GM18867 (cell line): ENCODE data around the gene KLF6.

ENCODE experiments used
- ATAC-seq: cut with Tn5 transposase; IDR thresholded peaks from one replicate; pipeline ENCODE4 v1.9.1; 2021; ENCODE audit warnings: mild to moderate bottlenecking, moderate library complexity; ENCODE audit not compliant: unreplicated experiment

KLF6 gene

DNA sequence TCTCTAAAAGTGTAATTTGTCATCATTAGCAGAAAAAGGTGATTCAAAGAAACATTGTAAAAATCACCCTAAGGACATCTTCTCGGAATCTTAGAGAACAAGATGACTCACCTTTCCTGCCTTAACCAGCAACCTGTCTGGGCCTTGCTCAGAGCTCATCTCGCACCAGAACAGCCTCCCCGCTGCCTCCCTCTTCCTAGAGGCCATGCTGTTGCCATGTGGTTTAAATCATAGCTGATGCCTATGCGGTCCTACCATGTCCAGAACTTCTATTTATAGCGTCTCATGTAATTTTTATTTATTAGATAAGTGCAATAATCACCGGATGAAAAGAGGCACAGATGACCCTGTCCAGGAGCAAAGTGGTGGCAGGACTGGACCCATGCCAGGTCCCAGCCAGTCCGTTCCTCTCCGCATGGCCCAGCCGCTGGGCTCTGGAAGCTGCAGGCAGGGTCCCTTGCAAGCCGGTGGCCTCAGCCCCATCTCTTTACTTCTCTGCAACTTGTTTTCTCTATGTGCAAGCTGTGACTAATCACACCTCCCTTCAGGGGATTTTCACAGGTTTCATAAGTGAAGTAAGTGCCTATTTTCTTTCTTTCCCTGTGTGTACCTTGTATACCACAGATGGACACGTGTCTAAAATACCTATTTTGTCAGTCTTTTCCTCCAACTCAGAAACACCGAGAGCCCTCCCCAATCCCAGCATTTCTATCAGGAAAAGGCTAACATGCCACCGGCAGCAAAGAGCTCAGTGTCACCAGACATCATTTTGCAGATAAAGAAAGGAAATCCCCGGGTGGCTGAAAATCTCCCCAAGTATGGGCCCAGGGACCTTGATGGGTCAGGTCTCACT lies 27.1 kb downstream of the KLF6 start:
- ATAC-seq, result peak; percentile 85

DNA sequence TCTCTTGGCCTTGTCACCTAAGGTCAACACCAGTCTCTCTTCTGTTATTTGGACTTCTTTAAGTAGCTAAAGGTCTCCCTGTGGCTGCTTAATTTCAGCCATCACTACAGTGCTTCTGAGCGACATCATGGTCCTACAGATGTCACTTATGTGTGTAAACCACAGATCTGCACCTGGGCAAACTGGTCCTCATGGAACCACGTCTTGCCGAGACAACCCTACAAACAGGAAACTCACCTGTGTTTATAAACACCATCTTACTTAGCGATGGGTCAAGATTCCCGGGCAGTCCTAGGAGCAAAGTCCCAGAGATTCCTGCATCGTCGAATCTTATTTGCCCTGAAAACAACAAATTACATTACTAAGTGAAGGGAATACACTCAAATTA lies 27.8 kb downstream of the KLF6 start:
- ATAC-seq, result peak; percentile 26

DNA sequence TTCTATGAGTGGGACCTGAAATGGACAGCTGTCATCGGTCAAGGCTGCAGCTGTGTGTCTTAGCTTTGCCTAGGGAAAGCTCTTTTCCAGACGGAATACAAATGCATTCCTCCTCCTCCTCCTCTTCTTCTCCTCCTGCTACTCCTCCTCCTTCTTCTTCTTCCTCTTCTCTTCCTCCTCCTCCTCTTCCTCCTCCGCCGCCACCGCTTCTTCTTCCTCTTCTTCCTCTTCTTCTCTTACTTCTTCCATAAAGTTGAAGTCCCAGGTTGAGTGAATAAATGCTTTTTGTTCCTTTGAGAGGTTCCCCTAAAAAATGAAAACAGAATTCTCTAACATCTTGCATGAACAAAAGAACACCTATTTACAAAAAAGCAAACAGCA lies 28.7 kb downstream of the KLF6 start:
- ATAC-seq, result no peak

DNA sequence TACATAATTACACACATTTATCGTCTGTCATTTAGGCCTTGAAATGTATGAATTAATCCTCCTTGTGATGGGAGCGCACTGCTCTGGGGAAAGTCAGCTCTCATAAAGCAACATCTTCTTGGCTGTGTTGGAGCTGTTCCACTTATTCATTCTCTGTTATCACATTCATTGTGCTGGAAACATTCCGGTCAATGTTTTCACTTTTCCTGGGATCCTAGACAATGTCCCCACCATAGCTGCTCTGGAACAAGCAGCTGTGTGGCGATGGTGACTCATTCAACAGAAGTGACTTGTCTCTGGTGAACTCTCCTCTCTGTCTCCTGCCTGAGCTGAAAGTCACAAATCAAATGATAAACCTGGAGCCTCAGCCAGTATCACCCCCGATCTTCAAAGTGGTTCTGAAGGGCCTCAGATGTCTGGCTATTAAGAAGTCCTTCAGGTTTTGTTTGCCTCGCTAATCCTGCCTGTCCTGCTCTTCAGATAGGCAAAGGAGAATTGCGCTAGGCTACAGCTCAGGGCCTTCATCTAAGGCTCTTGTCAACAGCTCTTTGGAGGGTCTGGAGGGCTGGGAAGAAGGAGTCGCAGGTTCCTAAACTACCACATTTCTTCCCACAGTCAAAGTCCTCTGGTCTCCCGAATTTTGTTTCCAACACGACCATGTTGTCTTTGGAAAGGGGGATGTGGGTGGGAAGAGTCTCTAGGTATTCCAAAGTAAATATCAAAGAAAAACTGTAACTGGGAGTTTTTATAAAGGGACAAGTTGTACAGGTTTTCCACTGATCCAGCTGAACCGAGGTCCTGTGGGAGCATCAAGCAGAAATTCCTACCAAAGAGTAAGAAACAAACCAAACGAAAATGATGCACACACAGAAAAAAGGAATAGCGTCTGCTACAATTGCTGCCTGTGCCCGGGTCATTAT lies 29.3 kb downstream of the KLF6 start:
- no peak for ATAC-seq

DNA sequence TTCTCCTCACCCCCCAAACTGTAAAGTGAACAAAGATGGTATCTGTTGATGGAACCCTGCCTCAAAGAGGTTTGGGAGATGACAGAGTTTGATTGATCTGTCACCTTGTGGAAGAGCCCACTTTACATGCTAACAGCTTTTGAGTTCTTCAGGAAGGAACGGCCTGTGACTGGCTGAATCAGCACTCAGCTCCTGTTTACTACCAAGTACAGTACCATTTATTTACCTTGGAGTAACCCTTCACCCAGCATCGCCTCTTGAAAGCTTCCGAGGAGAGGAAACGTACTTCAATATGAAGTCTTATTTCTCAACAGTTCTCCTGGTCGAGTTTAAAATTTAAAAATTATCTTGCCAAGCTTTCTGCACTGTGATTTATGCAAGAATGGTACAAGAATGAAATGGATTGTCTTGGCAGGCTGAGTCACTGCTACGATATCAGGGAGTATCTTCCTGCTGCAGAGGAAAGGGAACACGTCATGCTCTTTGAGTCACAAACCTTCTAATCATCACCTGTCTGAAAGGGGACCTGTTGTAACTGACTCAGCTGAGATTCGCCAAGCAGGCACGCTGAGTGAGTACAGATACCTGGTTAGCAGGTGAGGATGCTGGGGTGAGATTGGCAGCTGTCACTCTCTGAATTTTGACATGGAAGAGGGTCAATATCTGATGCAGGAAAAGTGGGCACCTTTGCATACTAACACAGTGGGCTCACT lies 30.1 kb downstream of the KLF6 start:
- no peak for ATAC-seq

DNA sequence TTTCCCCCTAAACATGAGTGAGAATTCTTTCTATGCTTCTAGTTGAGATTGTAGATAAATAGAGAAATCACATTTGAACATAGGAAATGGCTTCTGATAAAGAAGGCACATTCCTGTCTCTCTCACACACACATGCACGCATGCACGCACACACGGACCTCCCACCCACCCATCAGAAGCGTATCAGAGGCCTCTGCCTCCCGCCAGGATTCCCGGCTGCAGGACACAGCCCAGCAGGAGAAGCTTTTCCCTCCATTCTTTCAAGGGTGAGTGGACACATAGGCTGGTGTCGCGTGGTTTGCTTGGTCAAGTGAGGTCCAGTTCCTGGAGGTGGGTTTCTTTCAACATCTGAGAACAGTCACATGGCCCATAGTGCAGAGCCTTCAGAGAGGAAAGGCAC lies 34.2 kb downstream of the KLF6 start:
- ATAC-seq, result no peak

DNA sequence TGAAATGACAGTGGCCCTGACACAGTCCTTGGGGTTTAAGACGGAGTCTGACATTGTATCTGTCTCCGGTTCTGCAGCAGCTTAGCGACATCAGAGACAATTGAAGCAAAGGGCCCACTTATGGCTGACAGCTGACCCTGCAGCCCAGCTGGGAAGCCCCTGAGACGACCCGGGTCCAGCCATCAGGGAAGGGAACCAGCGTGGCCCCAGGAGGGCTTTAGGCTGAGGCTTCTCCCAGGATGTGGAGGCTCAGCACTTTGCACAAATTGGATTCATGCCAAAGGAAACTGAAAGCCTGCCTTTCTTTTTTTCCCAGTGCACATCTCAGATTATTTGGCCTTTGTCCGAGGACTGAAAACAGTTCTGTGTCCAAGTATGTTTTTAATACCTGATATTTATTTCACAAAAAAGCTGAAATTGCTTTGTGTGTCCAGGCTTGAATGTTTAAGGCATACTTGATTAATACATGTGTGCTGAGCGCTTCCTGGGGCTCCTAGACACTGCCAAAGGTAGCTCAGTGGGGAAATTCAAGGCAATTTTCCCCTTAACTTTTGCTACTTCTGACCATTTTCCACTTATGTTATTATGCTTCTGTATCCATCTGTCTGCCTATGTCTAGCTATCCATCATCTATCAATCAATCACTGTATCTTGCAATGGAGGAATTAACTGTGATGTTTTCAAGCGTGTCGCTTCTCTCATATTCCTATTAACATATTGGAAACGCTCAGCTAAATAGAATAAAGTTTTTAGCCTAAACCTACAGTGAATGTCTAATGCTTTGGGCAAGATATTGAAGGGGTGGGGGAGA lies 34.8 kb downstream of the KLF6 start:
- no peak for ATAC-seq

DNA sequence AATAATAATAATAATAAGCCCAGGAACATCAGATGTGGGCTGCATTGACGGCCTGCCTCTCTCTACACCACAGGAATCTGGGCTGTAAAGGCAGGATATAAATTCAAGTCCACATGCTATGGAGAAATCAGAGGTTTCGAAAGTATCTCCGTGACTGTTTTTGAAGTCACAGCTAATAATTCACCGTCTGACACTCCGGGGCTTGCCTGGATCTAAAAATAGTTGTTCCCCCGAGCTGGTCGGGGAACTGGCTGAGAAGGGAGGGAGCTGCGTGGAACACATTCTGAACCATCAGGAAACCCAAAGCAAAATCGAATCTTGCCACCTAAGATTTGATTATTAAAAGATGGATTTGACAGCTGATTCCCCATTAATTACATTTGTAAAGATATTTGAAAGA lies 35.4 kb downstream of the KLF6 start:
- ATAC-seq, result no peak

DNA sequence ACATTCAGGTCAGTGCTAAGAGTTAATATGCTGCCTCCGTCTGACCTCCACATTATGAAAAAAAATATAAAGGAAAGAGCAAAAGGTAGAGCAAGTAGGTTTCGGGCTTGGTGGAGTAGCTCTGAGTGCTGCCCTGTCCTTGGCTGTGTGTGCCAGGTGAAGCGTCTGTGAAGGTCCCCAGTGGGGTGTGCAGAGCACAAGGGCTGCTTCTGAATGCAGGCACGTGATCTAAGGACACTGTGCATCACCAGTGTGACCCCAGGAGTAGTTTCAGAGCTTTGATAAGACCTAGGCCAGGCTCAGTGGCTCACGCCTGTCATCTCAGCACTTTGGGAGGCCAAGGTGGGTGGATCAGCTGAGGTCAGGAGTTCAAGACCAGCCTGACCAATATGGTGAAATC lies 36.0 kb downstream of the KLF6 start:
- no peak for ATAC-seq

DNA sequence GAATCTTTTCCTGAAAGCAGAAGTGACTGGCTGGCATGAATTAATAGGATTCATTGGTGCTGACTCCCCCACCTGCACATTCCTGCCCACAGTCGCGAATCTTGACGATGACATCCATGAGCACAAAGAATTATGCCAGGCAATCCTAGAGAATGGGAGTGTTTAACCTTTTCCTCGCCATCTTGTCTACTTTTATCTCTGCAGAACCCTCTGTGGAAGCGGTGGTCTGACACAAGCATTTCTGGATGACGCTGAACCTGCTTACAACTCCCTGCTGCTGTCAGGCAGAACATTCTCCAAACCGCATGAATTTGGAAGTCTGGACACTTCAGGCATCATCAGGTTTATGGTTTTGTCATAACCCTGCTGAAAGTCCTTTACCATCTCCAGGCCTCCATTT lies 36.5 kb downstream of the KLF6 start:
- ATAC-seq, result no peak

DNA sequence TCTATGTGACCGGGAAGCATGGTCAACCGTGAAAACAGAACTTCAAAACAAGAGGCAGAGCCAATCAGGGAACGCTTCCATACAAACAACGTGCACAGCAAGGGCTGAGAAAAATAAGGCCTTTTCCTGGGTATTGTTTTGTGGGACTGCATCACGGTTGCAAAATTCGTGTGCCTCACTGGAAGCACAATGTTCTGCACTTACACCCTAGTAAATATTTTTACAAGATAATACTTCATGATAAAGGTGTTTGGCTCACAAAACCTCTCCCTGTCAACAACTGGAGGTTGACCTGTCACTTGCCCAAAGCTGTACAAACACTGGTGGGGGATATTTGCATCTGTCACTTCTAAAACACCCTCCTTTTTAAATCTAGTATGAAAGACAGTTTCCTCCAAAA lies 37.0 kb downstream of the KLF6 start:
- ATAC-seq, result no peak

DNA sequence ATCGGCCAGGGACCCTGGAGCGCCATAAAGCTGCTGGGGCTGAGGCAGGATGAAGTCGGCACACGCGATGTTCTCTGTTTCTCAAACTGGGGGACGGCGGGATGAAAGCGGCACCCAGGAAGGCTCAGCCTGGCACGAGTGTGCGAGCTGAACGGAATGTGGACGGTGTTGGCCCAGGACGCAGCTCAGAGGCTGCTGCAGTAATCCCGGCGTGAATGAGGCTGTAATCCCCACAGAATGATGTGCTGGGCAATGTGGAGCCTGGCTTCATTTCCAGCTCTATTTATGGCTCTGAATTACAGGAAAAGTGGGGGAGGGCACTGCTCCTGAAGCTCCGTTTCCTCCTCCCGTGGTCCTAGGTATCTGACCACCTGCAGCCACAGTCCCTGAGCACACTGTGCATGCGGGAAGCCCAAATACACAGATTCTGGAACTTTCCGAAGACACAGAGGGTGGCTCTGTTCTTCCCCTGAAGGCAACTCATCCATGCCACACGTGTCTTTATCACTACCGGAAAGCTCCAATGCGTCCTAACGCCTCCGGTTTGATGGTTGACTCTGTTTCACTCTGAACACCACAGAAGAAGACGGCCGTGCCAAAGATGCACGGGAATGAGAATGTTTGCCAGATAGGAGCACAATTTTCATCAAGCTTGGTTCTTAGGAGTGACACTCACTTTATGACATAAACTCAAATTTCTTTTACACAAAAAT lies 37.6 kb downstream of the KLF6 start:
- ATAC-seq, result no peak

DNA sequence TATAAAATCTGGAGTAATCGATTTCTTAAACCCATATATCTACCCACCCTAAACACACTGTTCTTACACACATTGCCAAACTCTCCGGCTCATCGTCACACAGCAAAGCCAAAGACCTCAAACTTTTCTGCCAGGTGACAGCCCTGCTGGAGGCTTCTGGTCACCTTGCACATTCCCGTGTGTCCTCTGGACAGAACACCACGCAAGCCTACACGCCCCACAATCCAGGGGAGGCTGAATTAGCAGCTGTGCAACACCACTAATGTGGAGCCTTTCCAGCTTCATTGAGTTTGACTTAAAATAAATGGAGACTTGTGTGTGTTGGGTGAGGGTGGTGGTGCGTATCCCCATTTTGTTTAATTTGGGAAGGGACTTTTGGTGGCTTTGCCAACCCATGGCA lies 38.4 kb downstream of the KLF6 start:
- ATAC-seq, result no peak

DNA sequence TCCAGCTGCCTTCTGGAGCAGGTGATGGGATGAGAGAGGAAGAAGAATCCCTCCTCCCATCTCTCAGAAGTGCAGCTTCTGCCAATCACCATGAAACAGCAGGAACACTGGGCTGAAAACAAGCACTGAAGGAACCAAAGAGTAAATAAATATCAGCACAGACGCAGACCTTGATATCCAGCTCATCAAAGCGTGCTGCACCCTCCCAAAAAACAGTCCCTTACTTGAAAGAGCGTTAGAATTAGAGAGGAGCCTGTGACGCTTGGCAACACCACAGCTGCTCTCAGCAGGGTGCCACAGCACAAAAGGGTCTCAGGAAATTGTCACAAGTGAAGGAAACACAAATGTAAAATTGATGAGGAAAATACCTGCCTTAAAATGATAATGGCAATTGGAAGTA lies 39.5 kb downstream of the KLF6 start:
- ATAC-seq, result no peak

DNA sequence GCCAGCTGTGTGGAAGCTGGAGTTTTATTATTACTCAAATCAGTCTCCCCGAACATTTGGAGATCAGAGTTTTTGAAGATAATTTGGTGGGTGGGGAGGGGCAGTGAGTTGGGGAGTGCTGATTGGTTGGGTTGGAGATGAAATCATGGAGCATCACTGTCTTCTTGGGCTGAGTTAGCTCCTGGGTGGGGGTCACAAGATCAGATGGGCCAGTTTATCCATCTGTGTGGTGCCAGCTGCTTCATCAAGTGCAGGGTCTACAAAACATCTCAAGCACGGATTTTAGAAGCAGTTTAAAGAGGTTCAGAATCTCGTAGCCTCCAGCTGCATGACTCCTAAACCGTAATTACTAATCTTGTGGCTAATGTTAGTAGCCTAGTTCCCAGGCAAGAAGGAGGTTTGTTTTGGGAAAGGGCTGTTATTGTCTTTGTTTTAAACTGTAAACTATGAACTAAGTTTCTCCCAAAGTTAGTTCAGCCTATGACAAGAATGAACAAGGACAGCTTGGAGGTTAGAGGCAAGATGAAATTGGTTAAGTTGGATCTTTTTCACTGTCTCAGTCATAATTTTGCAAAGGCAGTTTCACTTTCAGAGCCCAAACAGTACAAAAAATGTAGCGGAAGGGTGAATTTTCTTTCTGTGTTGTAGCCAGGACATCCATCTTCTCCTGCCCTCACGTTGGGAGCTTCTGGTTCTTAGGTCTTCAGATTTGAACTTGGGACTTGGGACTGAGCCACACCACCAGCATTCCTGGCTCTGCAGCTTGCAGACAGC lies 43.1 kb downstream of the KLF6 start:
- peak; percentile 59 for ATAC-seq

DNA sequence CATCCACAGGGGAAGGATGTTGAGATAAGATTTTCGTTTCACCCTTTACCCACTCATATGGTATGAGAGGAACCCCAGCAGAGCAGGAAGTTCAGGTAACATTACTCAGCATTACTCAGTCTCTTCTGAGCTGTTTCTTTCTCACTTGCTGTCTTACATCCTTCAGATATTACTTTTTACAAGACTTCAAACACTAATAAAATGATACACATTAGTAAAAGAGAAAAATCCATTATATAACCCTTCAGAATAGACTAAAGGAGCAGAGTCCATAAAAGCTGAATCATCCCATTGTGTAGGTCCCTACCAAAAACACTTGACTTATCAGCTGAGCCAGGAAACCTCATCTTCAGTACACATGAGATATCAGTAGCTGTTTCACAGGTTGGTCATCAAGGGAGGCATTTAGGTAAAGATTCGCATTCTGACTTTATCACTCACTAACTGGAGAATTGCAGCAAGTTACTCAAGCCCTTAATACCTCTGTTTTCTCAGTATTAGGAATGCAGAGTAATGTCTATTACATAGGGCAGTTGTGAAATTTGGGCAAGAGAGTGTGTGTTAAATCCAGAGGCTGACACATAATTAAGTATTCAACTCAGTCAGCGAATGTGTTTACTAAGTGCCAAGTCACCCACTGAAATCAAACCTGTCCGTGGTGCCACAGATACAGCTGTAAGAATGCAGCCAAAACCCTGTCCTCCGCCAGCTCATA lies 44.7 kb downstream of the KLF6 start:
- peak; percentile 68 for ATAC-seq

DNA sequence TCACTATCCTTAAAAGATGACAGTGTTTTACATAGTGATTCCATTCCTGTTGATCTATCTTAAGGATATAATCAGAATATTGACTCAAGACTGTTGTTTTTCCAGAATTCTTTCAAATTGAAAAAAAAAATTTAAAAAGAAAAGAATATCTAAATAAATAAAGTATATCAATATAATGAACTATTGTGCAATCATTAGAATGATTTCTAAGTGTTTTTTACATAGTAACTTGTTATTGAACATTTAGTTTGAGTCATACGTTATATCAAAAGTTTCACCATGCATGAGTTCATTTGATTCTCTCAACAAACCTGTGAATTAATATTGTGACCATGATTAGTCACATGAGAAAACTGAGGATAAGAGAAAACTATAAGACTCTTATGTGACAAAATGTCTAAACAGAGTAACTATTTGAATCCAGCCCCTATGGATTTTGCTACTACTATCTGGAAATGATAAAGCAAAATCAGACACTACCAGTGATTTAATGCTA lies 46.1 kb downstream of the KLF6 start:
- ATAC-seq, result no peak

DNA sequence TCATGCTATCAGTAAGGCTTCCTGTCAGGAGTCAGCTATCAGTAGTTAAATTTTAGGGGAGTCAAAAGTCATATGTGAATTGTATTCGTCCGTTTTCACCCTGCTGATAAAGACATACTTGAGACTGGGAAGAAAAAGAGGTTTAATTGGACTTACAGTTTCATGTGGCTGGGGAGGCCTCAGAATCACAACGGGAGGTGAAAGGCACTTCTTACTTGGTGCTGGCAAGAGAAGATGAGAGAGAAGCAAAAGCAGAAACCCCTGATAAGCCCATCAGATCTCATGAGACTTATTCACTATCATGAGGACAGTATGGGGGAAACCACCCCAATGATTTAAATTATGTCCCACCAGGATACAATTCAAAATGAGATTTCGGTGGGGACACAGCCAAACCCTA lies 47.1 kb downstream of the KLF6 start:
- no peak for ATAC-seq
